PC-3 (cell line): ENCODE results near the gene CHD9. TPM values are rescaled to one million over a fixed set of nuclear protein-coding genes. Genes with fewer than 3 reads are reported as not detected.

Experiments used
- ATAC-seq: fragments of 200-7000 bp; cut with Tn5 transposase; 2 replicates; pipeline ENCODE4 v1.9.1; 2020; ENCODE audit warnings: mild to moderate bottlenecking, moderate library complexity
- BruUV-seq: library from RNA; stranded (reverse); fragments of 400-500 nt; replicated peaks from 2 replicates; lab custom pipeline; 2021; lab: Mats Ljungman, UMichigan
- CTCF ChIA-PET: fragments of 300-600 bp; sonication (Branson Sonifier 250); formaldehyde crosslinking; loops from one replicate; lab custom pipeline; 2022; ENCODE audit warnings: antibody characterized with exemption; lab: Charles Lee
- POLR2A ChIA-PET: fragments of 300-600 bp; sonication (Branson Sonifier 250); formaldehyde crosslinking; loops from one replicate; lab custom pipeline; 2022; ENCODE audit warnings: antibody characterized with exemption; ENCODE audit not compliant: unreplicated experiment; lab: Charles Lee
- DNase-seq: peaks from one replicate; pipeline ENCODE4 v3.0.0-alpha.2; 2015
- H2AFZ ChIP-seq: fragments of 300-600 bp; sonication (generic); 2 replicates; pipeline ENCODE4 v1.6.0; 2016; ENCODE audit warnings: antibody characterized with exemption, low read length
- H3F3A ChIP-seq: fragments of 300-600 bp; sonication (generic); one replicate; pipeline ENCODE4 v1.6.0; 2017; ENCODE audit warnings: antibody characterized with exemption, low read length, control low read depth, mild to moderate bottlenecking; ENCODE audit not compliant: unreplicated experiment
- H3K27ac ChIP-seq: fragments of 300-600 bp; sonication (generic); 2 replicates; pipeline ENCODE4 v1.5.1; 2016; ENCODE audit warnings: mild to moderate bottlenecking, low read length
- H3K27me3 ChIP-seq: fragments of 300-600 bp; sonication (generic); 2 replicates; pipeline ENCODE4 v1.6.1; 2016; ENCODE audit warnings: low read length, mixed read lengths
- H3K36me3 ChIP-seq: fragments of 300-600 bp; sonication (generic); 2 replicates; pipeline ENCODE4 v1.6.1; 2016; ENCODE audit warnings: low read depth, mixed run types, low read length, mixed read lengths
- H3K4me1 ChIP-seq: fragments of 300-600 bp; sonication (generic); 2 replicates; pipeline ENCODE4 v1.5.1; 2016; ENCODE audit warnings: low read length; ENCODE audit not compliant: insufficient read depth
- H3K4me2 ChIP-seq: fragments of 300-600 bp; sonication (generic); 2 replicates; pipeline ENCODE4 v1.6.0; 2016; ENCODE audit warnings: low read length
- H3K4me3 ChIP-seq: fragments of 300-600 bp; sonication (generic); 2 replicates; pipeline ENCODE4 v1.5.1; 2016; ENCODE audit warnings: mild to moderate bottlenecking, low read length, mixed read lengths
- H3K79me2 ChIP-seq: fragments of 300-600 bp; sonication (generic); 2 replicates; pipeline ENCODE4 v1.6.1; 2017; ENCODE audit warnings: low read length, mixed read lengths
- H3K9ac ChIP-seq: fragments of 300-600 bp; sonication (generic); 2 replicates; pipeline ENCODE4 v1.6.0; 2016; ENCODE audit warnings: mild to moderate bottlenecking, low read length
- H3K9me2 ChIP-seq: fragments of 300-600 bp; sonication (generic); replicated peaks from 2 replicates; pipeline ENCODE4 v1.6.1; 2016; ENCODE audit warnings: mixed run types, low read length, mixed read lengths
- H3K9me3 ChIP-seq: fragments of 300-600 bp; sonication (generic); 2 replicates; pipeline ENCODE4 v1.6.1; 2016; ENCODE audit warnings: low read length, mixed read lengths
- H4K20me1 ChIP-seq: fragments of 300-600 bp; sonication (generic); 2 replicates; pipeline ENCODE4 v1.6.1; 2016; ENCODE audit warnings: low read length, mixed read lengths
- EZH2 ChIP-seq: fragments of 300-600 bp; sonication (generic); IDR thresholded peaks from one replicate; pipeline ENCODE4 v1.6.1; 2017; ENCODE audit warnings: antibody characterized with exemption, mild to moderate bottlenecking, low read length; ENCODE audit not compliant: unreplicated experiment
- EZH2phosphoT487 ChIP-seq: fragments of 300-600 bp; sonication (generic); IDR thresholded peaks from 2 replicates; pipeline ENCODE4 v1.6.1; 2018; ENCODE audit warnings: mild to moderate bottlenecking, antibody characterized with exemption, low read length, borderline replicate concordance
- intact Hi-C: fragments of 100-400 bp; cut with micrococcal nuclease; formaldehyde crosslinking; loops from 2 replicates; pipeline ENCODE4 v1.9.0; 2023
- total RNA-seq: library from RNA; depleted of rRNA; stranded (reverse); fragments of >200 nt; gene quantifications from 2 replicates; pipeline ENCODE4 v1.2.3, GENCODE V29; 2014
- TF ChIP-seq, protein P1 (sequence below): fragments of 300-600 bp; sonication (generic); conservative IDR thresholded peaks from 2 replicates; pipeline ENCODE4 v1.5.1; 2017; ENCODE audit warnings: antibody characterized with exemption, low read depth, mild to moderate bottlenecking, low read length

CHD9 gene
- total RNA-seq, 1 experiment from 2014 or later = 13.3 TPM

- Histone ChIP-seq H3K9me2 (no peaks in the 10 kb centered on the region), H4K20me1 (no peaks in the 10 kb centered on the region), H3K9ac (no peak overlapping the region), H3K4me2 (no peak overlapping the region), H3K9me3 (no peaks in the 10 kb centered on the region), H3K36me3 (no peaks in the 10 kb centered on the region), H3F3A (no peaks in the 10 kb centered on the region), H3K79me2 (no peaks in the 10 kb centered on the region), H3K27me3 (no peaks in the 10 kb centered on the region; the same call in 1 of the 2 replicates), H3K4me1 (no peaks in the 10 kb centered on the region), H3K4me3 (no peak overlapping the region), H3K27ac (no peak overlapping the region), H2AFZ (no peak overlapping the region)
- DNase-seq (no peak), ATAC-seq (no peak)
- intact Hi-C loops = no loop called here
- ChIA-PET POLR2A (no interaction called here), CTCF (no interaction called here)
- no TSS peak for BruUV-seq
- TF ChIP-seq, protein P1, sequence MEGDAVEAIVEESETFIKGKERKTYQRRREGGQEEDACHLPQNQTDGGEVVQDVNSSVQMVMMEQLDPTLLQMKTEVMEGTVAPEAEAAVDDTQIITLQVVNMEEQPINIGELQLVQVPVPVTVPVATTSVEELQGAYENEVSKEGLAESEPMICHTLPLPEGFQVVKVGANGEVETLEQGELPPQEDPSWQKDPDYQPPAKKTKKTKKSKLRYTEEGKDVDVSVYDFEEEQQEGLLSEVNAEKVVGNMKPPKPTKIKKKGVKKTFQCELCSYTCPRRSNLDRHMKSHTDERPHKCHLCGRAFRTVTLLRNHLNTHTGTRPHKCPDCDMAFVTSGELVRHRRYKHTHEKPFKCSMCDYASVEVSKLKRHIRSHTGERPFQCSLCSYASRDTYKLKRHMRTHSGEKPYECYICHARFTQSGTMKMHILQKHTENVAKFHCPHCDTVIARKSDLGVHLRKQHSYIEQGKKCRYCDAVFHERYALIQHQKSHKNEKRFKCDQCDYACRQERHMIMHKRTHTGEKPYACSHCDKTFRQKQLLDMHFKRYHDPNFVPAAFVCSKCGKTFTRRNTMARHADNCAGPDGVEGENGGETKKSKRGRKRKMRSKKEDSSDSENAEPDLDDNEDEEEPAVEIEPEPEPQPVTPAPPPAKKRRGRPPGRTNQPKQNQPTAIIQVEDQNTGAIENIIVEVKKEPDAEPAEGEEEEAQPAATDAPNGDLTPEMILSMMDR = no peak
- TF ChIP-seq EZH2phosphoT487 = no peak
- TF ChIP-seq EZH2 = no peak
Observed at GRCh38 chr16:53014287-53014686, 40.5 kb upstream of the CHD9 start.

- Histone ChIP-seq H4K20me1 (no peaks in the 10 kb centered on the region), H3K9me3 (no peaks in the 10 kb centered on the region), H3K9me2 (no peaks in the 10 kb centered on the region), H3K27ac (no peak overlapping the region), H3F3A (no peaks in the 10 kb centered on the region), H3K79me2 (no peaks in the 10 kb centered on the region), H3K36me3 (no peaks in the 10 kb centered on the region), H3K9ac (no peak overlapping the region), H2AFZ (no peak overlapping the region), H3K27me3 (no peaks in the 10 kb centered on the region; the same call in 1 of the 2 replicates), H3K4me2 (no peak overlapping the region), H3K4me3 (no peak overlapping the region), H3K4me1 (no peaks in the 10 kb centered on the region)
- intact Hi-C loops = no loop called here
- DNase-seq (no peak), ATAC-seq (no peak)
- no TSS peak for BruUV-seq
- TF ChIP-seq, protein P1 = no peak
- TF ChIP-seq EZH2 (no peak), EZH2phosphoT487 (no peak)
- POLR2A ChIA-PET = no interaction called here
- CTCF ChIA-PET = no interaction called here
Observed at GRCh38 chr16:53018834-53019416, 35.9 kb upstream of the CHD9 start.

DNA sequence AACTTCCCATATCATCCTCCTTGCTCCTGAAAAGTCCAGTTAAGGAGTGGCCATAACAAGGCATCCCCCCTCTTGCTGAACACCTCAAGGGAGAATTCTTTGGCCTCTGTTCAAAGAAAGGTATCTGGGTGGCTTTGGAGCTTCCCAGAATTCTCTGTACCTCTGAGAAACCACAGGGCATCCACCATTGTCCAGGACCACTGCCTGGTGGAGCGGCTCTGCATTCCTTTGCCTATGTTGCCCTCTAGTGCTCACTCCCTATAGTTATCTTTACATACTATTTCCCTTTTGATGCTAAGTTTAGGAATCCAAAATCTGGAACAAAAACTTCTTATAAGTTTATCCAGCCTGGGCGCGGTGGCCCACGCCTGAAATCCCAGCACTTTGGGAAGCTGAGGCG lies 32.4 kb upstream of the CHD9 start:
- ATAC-seq = peak; percentile 77
- no TSS peak for BruUV-seq
- Histone ChIP-seq H3K9ac (no peak overlapping the region), H3K27ac (no peak overlapping the region), H4K20me1 (no peaks in the 10 kb centered on the region), H3K27me3 (no peaks in the 10 kb centered on the region), H3F3A (no peaks in the 10 kb centered on the region), H3K4me3 (no peak overlapping the region), H3K9me3 (no peaks in the 10 kb centered on the region), H3K9me2 (no peaks in the 10 kb centered on the region), H3K36me3 (no peaks in the 10 kb centered on the region), H3K79me2 (no peaks in the 10 kb centered on the region), H3K4me2 (no peak overlapping the region), H3K4me1 (no peaks in the 10 kb centered on the region), H2AFZ (no peak overlapping the region)
- CTCF ChIA-PET = no interaction called here
- TF ChIP-seq EZH2phosphoT487 = no peak
- TF ChIP-seq, protein P1 = peak; percentile 66
- intact Hi-C loops = loop anchor here (2.0 to 5.0 kb wide), 2 partner anchors 46 to 950 kb away; no protein-coding TSS in a partner anchor
- peak; percentile 53 for DNase-seq
- POLR2A ChIA-PET = no interaction called here
